Measurements from ENCODE around the gene SLC66A2.

Gene SLC66A2

DNA sequence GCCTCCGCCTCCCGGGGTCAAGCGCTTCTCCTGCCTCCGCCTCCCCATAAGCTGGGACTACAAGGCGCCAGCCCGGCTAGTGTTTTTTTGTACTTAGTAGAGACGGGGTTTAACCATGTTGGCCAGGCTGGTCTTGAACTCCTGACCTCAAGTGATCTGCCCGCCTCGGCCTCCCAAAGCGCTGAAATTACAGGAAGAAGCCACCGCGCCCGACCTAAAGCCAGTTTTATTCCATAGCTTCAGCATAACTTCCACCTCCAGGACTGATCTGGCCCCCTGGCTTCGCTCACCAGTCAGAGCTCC lies 37.7 kb upstream of the SLC66A2 start:
- peak in 1 of 2 experiments; percentile 36 for DNase-seq (ENCODE audit: low read depth in 1 of 2, low spot score in 1 of 2)
- H3K27me3 ChIP-seq (ENCODE audit: insufficient read depth, poor library complexity, severe bottlenecking): no peaks in the 10 kb centered on the region
- TF ChIP-seq GABPA (IDR thresholded peaks at IDR 0.05; ENCODE audit: low read depth): no peak
- H3K4me3 ChIP-seq (replicated peaks; ENCODE audit: insufficient read depth, low read length): peak overlapping the region; percentile 98
- H3K27ac ChIP-seq (replicated peaks): peak overlapping the region; percentile 80

- TF ChIP-seq POLR2AphosphoS5 (IDR thresholded peaks at IDR 0.05; ENCODE audit: low read depth) (peak; percentile 91), GABPA (IDR thresholded peaks at IDR 0.05; ENCODE audit: low read depth) (no peak; the same call in 1 of the 2 replicates), SPI1 (IDR thresholded peaks at IDR 0.05; ENCODE audit: borderline replicate concordance, low read depth) (no peak)
- TF ChIP-seq, protein P1, sequence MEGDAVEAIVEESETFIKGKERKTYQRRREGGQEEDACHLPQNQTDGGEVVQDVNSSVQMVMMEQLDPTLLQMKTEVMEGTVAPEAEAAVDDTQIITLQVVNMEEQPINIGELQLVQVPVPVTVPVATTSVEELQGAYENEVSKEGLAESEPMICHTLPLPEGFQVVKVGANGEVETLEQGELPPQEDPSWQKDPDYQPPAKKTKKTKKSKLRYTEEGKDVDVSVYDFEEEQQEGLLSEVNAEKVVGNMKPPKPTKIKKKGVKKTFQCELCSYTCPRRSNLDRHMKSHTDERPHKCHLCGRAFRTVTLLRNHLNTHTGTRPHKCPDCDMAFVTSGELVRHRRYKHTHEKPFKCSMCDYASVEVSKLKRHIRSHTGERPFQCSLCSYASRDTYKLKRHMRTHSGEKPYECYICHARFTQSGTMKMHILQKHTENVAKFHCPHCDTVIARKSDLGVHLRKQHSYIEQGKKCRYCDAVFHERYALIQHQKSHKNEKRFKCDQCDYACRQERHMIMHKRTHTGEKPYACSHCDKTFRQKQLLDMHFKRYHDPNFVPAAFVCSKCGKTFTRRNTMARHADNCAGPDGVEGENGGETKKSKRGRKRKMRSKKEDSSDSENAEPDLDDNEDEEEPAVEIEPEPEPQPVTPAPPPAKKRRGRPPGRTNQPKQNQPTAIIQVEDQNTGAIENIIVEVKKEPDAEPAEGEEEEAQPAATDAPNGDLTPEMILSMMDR (IDR thresholded peaks at IDR 0.05; ENCODE audit: insufficient read depth, low read length): no peak
- TF ChIP-seq, protein P2, sequence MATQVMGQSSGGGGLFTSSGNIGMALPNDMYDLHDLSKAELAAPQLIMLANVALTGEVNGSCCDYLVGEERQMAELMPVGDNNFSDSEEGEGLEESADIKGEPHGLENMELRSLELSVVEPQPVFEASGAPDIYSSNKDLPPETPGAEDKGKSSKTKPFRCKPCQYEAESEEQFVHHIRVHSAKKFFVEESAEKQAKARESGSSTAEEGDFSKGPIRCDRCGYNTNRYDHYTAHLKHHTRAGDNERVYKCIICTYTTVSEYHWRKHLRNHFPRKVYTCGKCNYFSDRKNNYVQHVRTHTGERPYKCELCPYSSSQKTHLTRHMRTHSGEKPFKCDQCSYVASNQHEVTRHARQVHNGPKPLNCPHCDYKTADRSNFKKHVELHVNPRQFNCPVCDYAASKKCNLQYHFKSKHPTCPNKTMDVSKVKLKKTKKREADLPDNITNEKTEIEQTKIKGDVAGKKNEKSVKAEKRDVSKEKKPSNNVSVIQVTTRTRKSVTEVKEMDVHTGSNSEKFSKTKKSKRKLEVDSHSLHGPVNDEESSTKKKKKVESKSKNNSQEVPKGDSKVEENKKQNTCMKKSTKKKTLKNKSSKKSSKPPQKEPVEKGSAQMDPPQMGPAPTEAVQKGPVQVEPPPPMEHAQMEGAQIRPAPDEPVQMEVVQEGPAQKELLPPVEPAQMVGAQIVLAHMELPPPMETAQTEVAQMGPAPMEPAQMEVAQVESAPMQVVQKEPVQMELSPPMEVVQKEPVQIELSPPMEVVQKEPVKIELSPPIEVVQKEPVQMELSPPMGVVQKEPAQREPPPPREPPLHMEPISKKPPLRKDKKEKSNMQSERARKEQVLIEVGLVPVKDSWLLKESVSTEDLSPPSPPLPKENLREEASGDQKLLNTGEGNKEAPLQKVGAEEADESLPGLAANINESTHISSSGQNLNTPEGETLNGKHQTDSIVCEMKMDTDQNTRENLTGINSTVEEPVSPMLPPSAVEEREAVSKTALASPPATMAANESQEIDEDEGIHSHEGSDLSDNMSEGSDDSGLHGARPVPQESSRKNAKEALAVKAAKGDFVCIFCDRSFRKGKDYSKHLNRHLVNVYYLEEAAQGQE (IDR thresholded peaks at IDR 0.05; ENCODE audit: insufficient replicate concordance, low read depth): no peak
- Histone ChIP-seq H3K4me3 (replicated peaks; ENCODE audit: insufficient read depth, low read length) (peak within 1 kb of the TSS; percentile 98), H3K27ac (replicated peaks) (peak within 1 kb of the TSS; percentile 80), H3K27me3 (ENCODE audit: insufficient read depth, poor library complexity, severe bottlenecking) (no peaks in the 10 kb centered on the region)
- peak; percentile 91 to 97 for DNase-seq (ENCODE audit: low read depth in 1 of 2, low spot score in 1 of 2)
Observed at GRCh38 chr18:79988451-79989194, 37.2 kb upstream of the SLC66A2 start, which contains the start of gene TXNL4A. Gene TXNL4A (minus strand): TSS chr18:79988563. CDS start chr18:79988392, 171 bp downstream.

- Histone ChIP-seq H3K27ac (replicated peaks) (peak overlapping the region; percentile 80), H3K4me3 (replicated peaks; ENCODE audit: insufficient read depth, low read length) (peak overlapping the region; percentile 98), H3K27me3 (ENCODE audit: insufficient read depth, poor library complexity, severe bottlenecking) (no peaks in the 10 kb centered on the region)
- DNase-seq (ENCODE audit: low read depth in 1 of 2, low spot score in 1 of 2): peak; percentile 81 to 85
- TF ChIP-seq, protein P1 (IDR thresholded peaks at IDR 0.05; ENCODE audit: insufficient read depth, low read length): peak; percentile 39
- TF ChIP-seq POLR2AphosphoS5 (IDR thresholded peaks at IDR 0.05; ENCODE audit: low read depth): no peak
Observed at GRCh38 chr18:79988071-79988450, 36.6 kb upstream of the SLC66A2 start.

DNA sequence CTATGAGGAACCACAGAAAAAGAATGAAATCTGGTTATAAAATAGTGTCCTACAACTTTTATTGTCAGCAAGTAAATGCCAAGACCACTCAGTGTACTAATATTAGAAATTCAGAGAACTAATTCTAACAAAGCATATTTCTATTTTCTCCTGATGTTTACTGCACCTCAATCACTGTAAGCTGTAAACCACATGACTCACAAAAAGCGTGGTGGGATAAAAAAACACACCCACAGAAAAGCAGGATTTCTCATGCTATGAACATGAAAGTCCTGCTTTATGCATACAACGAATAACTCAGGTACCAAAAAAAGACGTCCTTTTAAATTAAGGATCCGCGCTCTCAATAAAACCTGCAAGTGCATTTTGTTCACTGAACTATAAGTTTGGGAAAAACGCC lies 36.1 kb upstream of the SLC66A2 start:
- H3K27ac ChIP-seq (replicated peaks): peak overlapping the region; percentile 80
- DNase-seq (ENCODE audit: low read depth in 1 of 2, low spot score in 1 of 2): no peak
- H3K4me3 ChIP-seq (replicated peaks; ENCODE audit: insufficient read depth, low read length): peak overlapping the region; percentile 98
- H3K27me3 ChIP-seq (ENCODE audit: insufficient read depth, poor library complexity, severe bottlenecking): no peaks in the 10 kb centered on the region
- TF ChIP-seq GABPA (IDR thresholded peaks at IDR 0.05; ENCODE audit: low read depth) (no peak), POLR2AphosphoS5 (IDR thresholded peaks at IDR 0.05; ENCODE audit: low read depth) (no peak), SPI1 (IDR thresholded peaks at IDR 0.05; ENCODE audit: borderline replicate concordance, low read depth) (no peak)
- TF ChIP-seq, protein P1 (IDR thresholded peaks at IDR 0.05; ENCODE audit: insufficient read depth, low read length): no peak
- TF ChIP-seq, protein P2 (IDR thresholded peaks at IDR 0.05; ENCODE audit: insufficient replicate concordance, low read depth): no peak
